Thymus (tissue), 11 donors: Measurements from ENCODE around the gene SMG9. TPM values are rescaled to one million over a fixed set of nuclear protein-coding genes. Genes with fewer than 3 reads are reported as not detected.

Experiments
- DNase-seq, 9 donors: peaks; one replicate each; pipeline ENCODE4 v3.0.0-alpha.2; 2013; ENCODE audit warnings: low spot score in 9 of 9, low read depth in 6 of 9, missing footprints in 1 of 9
- H3K27ac ChIP-seq, 2 donors: one replicate each; pipeline ENCODE4 v1.5.1; 2013; ENCODE audit warnings: control low read depth in 1 of 2, low read depth in 1 of 2, low read length in 1 of 2, mild to moderate bottlenecking in 1 of 2, moderate library complexity in 1 of 2
- H3K27me3 ChIP-seq, 2 donors: one replicate each; pipeline ENCODE4 v1.5.1; 2013; ENCODE audit warnings: low read length in 1 of 2; ENCODE audit not compliant: control insufficient read depth in 2 of 2, insufficient read depth in 1 of 2
- H3K36me3 ChIP-seq, 2 donors: one replicate each; pipeline ENCODE4 v1.5.1; 2013; ENCODE audit warnings: low read length in 1 of 2, mild to moderate bottlenecking in 1 of 2, moderate library complexity in 1 of 2; ENCODE audit not compliant: control insufficient read depth in 2 of 2, insufficient read depth in 2 of 2
- H3K4me1 ChIP-seq, 2 donors: one replicate each; pipeline ENCODE4 v1.5.1; 2013; ENCODE audit warnings: low read length in 2 of 2; ENCODE audit not compliant: control insufficient read depth in 2 of 2, insufficient read depth in 2 of 2
- H3K4me3 ChIP-seq, 2 donors: one replicate each; pipeline ENCODE4 v1.5.1; 2013; ENCODE audit warnings: low read length in 2 of 2, control low read depth in 1 of 2, mild to moderate bottlenecking in 1 of 2
- H3K9me3 ChIP-seq, 2 donors: one replicate each; pipeline ENCODE4 v1.5.1; 2013; ENCODE audit warnings: low read length in 1 of 2, mild to moderate bottlenecking in 1 of 2; ENCODE audit not compliant: control insufficient read depth in 2 of 2, insufficient read depth in 1 of 2
- WGBS: extraction: QIAGEN DNeasy Blood & Tissue Kit; methylation state at CpG from one replicate; pipeline ENCODE4 v1.1.7; 2013; 5-methylcytosine and 5-hydroxymethylcytosine counted together
- polyA plus RNA-seq: library from polyadenylated mRNA; stranded (reverse); fragments of 200-250 nt; gene quantifications from one replicate; pipeline ENCODE4 v1.2.3, GENCODE V29; 2013
- total RNA-seq: library from RNA; stranded (reverse); fragments of 120-200 nt; gene quantifications from one replicate; pipeline ENCODE4 v1.2.4, GENCODE V29; 2013
- donor health status: healthy.

Gene SMG9
- total and polyA plus RNA-seq, 2 donors = 16.0 to 36.9 TPM

GRCh38 chr19:43694553-43694952 is 60.2 kb downstream of the SMG9 start:
- H3K27me3 ChIP-seq = peaks cover 0 to 18% of the 10 kb centered on the region in 2 donors
- no peaks in the 10 kb centered on the region for H3K36me3 ChIP-seq
- H3K4me3 ChIP-seq = no peak overlapping the region
- no peak for DNase-seq
- 83% methylated on average over 5 of the region's 5 CpGs for WGBS
- peaks cover 0 to 3% of the 10 kb centered on the region in 2 donors for H3K4me1 ChIP-seq
- peaks cover 1 to 3% of the 10 kb centered on the region in 2 donors for H3K9me3 ChIP-seq
- H3K27ac ChIP-seq = no peak overlapping the region

DNA sequence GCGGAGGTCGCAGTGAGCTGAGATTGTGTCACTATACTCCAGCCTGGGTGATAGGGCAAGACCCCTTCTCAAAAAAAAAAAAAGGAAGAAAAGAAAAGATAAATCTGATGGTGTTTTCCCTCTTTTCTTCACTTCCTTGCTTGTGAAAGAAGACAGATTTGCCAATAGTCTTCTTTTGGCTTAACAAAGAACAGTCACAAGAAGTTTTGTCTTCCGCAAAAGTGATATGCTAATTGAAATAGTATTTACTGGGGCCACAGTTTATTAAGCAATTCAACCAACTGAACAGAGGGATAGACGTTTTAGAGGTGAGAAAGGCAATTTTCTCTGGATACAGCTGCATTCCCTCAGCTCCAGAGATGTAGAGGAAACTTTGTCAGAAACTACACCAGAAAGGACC is 61.9 kb downstream of the SMG9 start:
- Histone ChIP-seq H3K9me3 (peaks cover 1 to 3% of the 10 kb centered on the region in 2 donors), H3K27me3 (peaks cover 0 to 5% of the 10 kb centered on the region in 2 donors), H3K4me3 (no peak overlapping the region), H3K36me3 (no peaks in the 10 kb centered on the region), H3K27ac (no peak overlapping the region), H3K4me1 (no peaks in the 10 kb centered on the region)
- no peak for DNase-seq
- 92% methylated on average over 4 of the region's 4 CpGs for WGBS

DNA sequence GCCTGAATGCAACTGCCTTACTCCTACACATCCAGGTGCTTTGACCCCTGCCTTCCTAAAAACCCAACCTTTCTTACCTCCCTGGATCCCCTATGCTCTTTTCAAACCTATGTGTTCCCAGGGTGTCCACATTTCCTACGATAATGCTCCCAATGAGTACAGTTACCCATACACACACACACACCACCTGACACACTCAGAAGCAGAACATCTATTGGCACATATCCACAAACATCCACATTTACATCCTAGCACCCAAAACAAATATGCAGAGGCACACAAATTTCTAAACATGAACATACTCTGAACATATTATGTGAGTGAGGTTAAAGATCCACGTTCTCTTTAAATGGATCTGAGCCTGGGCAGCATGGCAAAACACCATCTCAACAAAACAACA is 62.4 kb downstream of the SMG9 start:
- DNase-seq = no peak
- WGBS = 89% methylated on average over 2 of the region's 2 CpGs
- peaks cover 0 to 1% of the 10 kb centered on the region in 2 donors for H3K27me3 ChIP-seq
- H3K9me3 ChIP-seq = peaks cover 1 to 3% of the 10 kb centered on the region in 2 donors
- no peaks in the 10 kb centered on the region for H3K4me1 ChIP-seq
- no peak overlapping the region for H3K4me3 ChIP-seq
- no peak overlapping the region for H3K27ac ChIP-seq
- no peaks in the 10 kb centered on the region for H3K36me3 ChIP-seq

GRCh38 chr19:43691755-43692154 is 63.0 kb downstream of the SMG9 start:
- no peaks in the 10 kb centered on the region for H3K27me3 ChIP-seq
- no peak overlapping the region for H3K4me3 ChIP-seq
- no peak overlapping the region for H3K27ac ChIP-seq
- no peaks in the 10 kb centered on the region for H3K4me1 ChIP-seq
- no peaks in the 10 kb centered on the region for H3K36me3 ChIP-seq
- H3K9me3 ChIP-seq = peaks cover 1 to 3% of the 10 kb centered on the region in 2 donors
- DNase-seq = no peak
- 97% methylated on average over 5 of the region's 5 CpGs for WGBS

GRCh38 chr19:43690890-43691289 is 63.9 kb downstream of the SMG9 start:
- WGBS = 94% methylated on average over 3 of the region's 3 CpGs
- Histone ChIP-seq H3K9me3 (peaks cover 1 to 3% of the 10 kb centered on the region in 2 donors), H3K36me3 (no peaks in the 10 kb centered on the region), H3K27me3 (no peaks in the 10 kb centered on the region), H3K27ac (no peak overlapping the region), H3K4me1 (no peaks in the 10 kb centered on the region), H3K4me3 (no peak overlapping the region)
- no peak for DNase-seq

- 64% methylated on average over 3 of the region's 3 CpGs for WGBS
- no peak overlapping the region for H3K27ac ChIP-seq
- H3K36me3 ChIP-seq = no peaks in the 10 kb centered on the region
Observed at GRCh38 chr19:43690444-43690843, 64.3 kb downstream of the SMG9 start.

DNA sequence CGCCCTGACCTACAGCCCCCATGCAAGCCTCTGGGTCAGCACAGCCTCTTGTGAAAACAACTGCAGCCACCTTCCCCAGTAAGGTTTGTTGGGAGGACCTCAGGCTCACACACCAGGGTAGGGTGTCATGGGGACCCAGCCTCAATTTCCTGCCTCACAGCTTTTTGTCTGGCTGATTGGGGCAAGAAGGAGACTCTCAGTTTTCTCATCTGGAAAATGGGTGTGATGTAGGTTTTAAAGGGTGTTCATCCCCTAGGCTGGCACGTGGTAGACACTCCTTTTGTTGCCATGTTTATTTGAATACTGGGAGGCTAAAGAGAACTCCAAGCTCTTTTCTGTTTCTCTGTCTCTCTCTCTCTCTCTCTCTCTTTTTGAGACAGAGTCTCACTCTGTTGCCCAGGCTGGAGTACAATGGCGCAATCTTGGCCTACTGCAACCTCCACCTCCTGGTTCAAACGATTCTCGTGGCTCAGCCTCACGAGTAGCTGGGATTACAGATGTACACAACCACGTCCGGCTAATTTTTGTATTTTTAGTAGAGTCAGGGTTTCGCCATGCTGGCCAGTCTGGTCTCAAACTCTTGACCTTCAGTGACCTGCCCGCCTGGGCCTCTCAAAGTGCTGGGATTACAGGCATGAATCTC is 66.6 kb downstream of the SMG9 start:
- Histone ChIP-seq H3K9me3 (peaks cover 1 to 3% of the 10 kb centered on the region in 2 donors), H3K4me1 (no peaks in the 10 kb centered on the region), H3K27ac (no peak overlapping the region), H3K27me3 (no peaks in the 10 kb centered on the region), H3K36me3 (no peaks in the 10 kb centered on the region), H3K4me3 (no peak overlapping the region)
- no peak for DNase-seq
- 86% methylated on average over 10 of the region's 10 CpGs for WGBS

More at GRCh38 chr19:43690444-43690843, 64.3 kb downstream of the SMG9 start:
- H3K4me3 ChIP-seq = no peak overlapping the region
- H3K27me3 ChIP-seq = no peaks in the 10 kb centered on the region
- H3K4me1 ChIP-seq = no peaks in the 10 kb centered on the region
- DNase-seq = no peak
- H3K9me3 ChIP-seq = peaks cover 1 to 3% of the 10 kb centered on the region in 2 donors

DNA sequence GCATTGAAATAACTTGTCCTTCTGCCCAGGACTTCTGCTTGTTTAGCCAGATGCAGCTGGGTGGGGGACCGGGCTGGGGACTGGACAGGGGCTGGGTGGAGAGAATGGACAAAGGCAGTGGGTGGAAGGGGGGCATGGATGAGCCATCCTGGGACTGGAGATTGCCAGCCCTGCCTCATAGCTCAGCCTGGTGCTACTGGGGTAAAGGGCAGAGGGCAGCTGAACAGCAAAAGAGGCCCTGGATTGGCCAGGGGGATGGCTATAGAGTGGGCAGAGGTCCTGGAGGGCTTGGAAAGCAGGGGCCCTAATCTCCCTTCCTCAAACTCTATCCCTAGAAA is 67.1 kb downstream of the SMG9 start:
- 91% methylated on average over 1 of the region's 1 CpG for WGBS
- no peak for DNase-seq
- H3K27ac ChIP-seq = no peak overlapping the region
- H3K4me3 ChIP-seq = no peak overlapping the region
- no peaks in the 10 kb centered on the region for H3K4me1 ChIP-seq
- H3K27me3 ChIP-seq = no peaks in the 10 kb centered on the region
- H3K9me3 ChIP-seq = peaks cover 1 to 3% of the 10 kb centered on the region in 2 donors
- H3K36me3 ChIP-seq = no peaks in the 10 kb centered on the region

GRCh38 chr19:43684326-43684725 is 70.4 kb downstream of the SMG9 start:
- 92% methylated on average over 1 of the region's 1 CpG for WGBS
- DNase-seq = no peak

More at GRCh38 chr19:43684326-43684725, 70.4 kb downstream of the SMG9 start:
- Histone ChIP-seq H3K27ac (no peak overlapping the region), H3K4me3 (no peak overlapping the region), H3K36me3 (no peaks in the 10 kb centered on the region), H3K9me3 (no peaks in the 10 kb centered on the region), H3K27me3 (no peaks in the 10 kb centered on the region), H3K4me1 (no peaks in the 10 kb centered on the region)
